ENCODE data around the gene CACNA2D4.

CACNA2D4 gene

DNA sequence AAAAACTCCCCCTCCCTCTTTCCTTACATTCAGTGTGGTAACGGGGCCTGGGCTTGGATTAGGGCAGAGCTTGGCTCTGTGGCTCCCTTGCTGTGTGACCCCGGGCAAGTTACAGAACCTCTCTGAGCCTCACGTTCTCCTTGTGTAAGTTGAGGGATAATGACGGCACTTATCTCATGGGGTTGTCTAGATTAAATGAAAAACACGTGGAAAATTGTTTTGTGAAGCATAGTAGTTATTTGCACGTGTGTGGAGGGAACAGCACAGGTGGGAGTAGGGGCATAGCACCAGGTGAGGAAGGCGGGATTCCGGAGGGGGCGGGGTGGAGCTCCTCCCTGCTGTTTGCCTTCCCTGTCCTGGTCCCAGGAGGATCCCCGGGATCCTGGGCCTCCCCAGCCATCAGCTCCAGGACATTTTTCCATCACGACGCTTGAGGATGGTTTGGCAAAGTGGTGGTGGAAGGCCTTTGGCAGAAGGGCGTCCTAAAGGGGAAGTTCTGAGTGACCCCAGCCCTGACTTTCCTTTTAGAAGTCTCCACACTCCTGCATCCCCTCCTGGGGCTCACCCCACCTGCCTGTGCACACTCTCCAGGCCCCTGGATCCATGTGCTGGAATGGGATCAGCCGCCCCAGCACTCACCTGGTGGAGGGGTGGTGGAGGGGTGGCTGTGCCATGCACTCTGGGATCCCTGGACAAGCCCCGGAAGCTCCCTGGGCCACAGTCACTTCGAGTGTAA lies 75.4 kb downstream of the CACNA2D4 start:
- no peak for DNase-seq

DNA sequence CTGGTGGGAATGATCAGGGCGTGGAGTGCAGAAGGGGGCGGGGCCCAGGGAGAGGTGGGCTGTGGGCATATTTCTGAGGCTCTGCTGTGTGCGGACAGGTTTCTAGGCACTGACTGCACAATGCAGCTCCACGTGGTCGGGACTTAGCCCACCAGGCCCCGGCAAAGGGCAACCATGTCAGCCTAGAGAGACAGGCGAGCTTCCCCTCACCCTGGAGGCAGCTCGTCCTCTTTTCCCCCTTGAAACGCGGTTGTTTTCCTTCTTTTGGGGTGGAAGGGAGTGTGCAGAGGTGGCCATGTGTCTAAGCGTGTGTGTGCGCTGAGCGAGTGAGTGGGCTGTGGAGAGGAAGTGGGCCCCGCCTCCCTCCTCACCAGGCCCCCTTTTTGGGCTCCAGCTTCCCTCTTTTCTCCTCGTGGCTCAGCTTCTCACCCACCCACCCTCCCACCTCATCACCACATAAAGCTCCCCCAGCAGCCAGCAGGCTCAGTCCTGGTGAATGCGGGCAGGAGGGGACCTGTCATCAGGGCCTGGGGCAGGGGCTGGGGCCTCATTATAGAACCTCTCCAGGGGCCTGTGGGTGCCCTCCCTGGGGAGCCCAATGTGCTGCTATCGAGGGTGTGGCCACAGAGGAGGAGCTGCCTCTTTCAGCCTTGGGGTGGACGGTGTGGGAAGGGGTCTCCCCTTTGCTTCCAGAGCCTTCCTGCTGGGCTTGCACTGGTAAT lies 76.1 kb downstream of the CACNA2D4 start:
- DNase-seq, result no peak

DNA sequence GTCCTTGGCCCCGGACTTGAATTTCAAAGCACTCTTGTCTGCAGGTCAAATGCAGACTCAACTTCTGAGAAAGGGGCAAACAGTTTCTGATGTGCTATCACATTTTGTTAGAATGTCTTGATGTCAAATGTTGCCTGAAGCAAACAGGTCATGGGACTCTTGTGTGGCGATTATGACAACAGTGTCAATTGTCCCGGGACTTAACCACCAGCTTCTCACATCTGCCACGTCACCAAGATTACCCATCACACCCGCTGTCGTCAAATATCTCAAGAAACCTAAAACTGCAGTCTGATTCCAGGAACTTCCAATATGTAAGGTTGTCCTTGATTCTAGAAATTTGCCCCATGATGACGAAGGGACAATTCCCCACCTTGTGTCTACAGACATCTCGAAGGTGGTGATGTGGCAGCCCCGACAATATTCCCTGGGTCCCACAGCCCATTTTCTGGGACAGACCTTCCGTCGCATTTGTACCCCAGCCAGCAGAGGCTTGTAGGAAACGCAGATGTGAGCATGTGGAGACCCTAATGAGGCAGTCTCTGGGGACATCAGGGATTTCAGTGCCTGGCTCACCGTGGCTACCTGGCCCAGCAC lies 76.8 kb downstream of the CACNA2D4 start:
- DNase-seq, result no peak

DNA sequence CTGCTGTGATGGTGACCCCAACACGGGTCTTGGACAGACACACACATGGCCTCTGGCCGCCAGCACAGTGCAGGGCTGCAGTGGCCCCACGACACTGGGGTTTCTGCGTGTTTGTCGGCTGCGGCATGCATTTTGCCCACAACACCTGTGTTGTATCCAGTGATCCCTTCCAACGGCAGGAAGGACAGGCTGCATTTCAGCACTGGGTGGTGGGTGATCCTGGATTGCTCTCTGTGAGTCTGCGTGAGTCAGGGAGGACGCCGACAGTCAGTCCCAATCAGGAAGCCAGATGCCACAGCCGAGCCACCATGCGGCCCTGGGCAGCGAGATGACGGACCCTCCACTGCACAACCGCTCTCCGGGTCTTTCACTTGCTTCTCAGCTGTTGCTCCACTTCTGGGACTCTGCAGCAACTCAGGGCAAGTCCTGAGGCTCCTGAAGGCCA lies 77.4 kb downstream of the CACNA2D4 start:
- no peak for DNase-seq

DNA sequence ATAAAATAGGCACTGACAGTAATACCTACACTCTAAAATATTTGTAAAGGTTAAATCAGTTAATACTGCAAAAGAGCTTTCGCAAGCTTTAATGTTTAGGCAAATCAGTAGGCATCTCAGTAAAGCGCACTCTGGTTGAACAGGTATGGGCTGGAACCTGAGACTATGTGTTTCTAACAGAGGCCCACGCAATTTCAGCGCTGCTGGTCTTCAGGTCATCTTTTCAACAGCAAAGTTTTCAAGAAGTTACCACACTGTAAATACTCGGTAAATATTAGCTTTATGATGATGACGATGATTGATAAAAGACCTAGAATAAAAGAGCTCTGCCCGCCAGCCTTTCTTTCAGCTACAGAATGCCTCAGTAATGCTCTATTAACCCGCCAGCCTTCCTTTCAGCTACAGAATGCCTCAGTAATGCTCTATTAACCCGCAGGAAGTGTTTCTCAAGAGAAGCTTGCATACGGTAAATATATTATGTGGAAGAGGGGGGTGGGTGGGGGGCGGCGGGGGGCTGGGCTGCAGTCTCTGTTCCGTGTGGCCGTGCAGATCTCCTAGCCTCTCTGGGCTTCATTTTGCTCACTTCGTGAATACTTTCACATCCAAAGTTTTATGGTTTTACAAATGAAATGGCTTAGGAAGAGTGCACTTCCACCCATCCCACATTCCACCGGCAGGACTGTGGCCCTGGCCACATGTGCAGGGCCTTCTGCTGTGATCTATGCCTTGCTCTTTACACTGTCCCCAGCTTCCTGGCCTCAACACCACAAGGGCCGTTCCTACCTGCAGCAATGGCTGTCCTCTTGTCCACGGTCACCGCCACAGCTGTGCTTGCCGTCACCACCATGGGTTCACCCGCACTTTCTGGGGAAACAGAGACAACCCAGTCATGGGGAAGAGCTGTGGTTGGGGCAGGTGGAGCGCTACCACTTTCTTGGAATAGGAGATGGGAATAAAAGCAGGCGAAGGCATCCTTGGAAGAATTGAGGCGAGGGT lies 78.2 kb downstream of the CACNA2D4 start:
- DNase-seq, result no peak

DNA sequence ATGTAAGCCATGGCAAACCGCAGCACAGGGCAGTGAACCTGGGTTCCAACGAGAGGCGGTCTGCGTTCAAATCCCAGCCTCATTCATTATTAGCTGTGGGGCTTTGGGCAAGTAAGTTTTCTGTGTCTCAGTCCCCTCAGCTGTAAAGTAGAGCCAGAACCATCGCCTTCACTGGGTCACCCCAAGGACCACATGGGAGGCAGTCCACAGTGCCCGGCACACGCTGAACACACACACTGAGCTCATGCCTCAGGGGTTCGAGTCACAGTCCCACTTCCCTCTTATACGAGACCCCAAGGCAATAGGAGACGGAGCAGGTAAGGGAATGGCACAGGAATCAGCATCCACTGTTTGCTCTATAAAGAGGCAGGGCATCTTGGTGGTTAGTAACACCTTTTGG lies 79.0 kb downstream of the CACNA2D4 start:
- DNase-seq, result no peak

DNA sequence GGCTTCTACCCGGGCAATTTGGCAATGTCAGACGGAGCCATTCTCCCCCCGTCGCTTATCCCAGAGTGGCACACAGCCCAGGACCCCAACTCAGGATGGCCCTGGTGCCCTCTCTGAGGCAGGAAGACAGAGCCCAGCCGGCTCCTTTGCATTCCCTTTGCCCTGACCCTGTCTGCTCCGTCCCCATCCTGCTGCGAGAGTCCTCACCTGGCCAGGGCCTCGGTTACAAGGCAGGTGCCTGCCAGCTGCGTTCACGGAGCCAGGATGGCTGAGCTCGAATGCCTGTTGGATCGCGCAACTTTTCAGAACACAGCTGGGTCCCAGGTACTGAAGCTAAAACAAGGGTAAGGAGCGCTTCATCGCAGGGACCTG lies 79.5 kb downstream of the CACNA2D4 start:
- DNase-seq, result no peak

DNA sequence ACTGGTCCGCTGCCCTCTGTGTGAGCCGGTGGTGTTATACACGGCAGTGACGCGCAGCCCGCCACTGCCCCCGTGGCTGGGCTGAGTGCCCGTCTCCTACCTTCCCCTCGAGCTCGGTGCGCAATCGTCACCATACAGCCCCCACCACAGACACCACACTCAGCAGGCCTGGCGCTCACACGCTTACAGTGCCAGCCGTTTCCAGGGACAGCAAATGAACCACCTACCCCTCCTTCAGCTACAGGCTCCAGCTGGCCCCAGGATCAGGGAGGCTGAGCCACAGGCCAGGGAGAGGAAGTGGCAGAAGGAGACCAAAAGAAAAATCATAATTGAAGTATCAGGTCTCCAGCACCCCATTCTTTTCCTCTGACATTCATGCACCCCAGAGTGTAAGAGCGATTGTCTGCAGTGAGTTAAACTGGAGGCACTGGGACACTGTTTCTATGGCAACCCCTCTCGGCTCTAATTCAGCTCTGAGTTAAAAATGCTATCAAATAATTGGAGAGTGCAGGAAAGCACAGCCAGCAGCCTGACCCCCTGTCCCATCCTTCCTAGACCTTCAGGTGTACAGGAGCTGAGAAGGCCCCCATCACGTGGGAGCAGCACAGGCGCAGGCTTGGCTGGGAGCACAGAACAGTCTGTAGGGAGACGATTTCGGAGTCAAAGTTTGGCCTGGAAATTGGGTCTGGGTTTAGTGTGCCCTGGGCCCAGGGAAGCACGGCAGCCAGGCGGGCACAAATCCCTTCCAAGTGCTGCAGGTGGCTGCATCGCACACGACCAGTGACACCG lies 80.1 kb downstream of the CACNA2D4 start:
- no peak for DNase-seq

DNA sequence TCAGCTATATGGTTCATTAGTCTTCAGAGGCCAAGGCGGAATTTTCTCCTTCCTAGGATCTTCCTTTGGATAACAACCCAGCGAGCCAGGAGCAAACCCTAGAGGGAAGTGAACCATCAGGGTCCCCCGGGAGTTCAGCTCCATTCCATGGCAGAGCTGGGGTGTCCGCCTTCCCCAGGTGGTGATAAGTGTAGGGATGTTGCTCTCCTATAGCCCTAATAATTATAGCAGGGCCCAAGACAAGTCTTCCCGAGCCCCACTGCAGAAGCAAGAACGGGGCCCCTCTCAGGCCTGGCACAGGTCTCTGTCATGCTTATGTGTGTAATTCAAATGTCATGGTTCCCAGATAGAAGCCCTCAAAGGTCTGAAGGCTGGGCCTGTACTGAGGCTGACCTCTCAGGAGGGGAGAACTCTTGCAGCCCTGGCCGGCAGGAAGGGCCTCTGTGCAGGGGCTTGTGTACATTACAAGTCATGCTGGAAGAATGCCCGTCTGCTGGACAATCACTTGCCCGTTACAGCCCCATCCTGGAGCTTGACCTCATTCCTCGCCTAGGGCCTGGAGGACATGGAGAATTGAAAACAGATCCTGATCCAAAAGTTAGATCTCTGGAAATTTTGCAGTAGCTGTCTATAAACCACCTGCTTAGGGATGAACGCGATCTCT lies 80.8 kb downstream of the CACNA2D4 start:
- no peak for DNase-seq

DNA sequence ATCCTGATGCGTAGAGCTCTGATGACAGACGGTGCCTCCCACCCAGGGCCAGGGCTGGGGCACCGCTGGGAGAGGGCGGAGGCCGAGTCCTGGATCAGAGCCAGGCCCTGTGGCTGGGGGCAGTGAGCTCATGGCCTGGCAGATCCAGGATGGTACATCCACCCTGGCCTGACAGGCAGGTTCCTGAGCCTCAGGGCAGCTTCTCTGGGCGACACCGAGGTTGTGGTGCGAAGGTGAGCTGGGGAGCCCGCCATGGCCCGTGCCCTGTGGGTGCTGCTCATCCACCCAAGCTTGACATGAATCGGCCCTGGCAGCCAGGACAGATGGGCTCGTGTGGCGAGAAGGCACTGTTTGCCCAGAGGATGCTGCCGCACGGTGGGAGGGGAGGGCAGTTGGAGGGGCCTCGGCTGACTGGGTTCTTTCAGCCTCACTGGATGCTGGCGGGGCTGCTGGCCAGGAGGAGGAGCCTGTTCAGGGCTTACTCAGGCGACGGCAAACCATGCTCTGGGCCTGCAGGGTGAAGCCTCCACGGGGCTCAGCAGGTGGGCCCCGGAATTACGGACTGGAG lies 81.5 kb downstream of the CACNA2D4 start:
- DNase-seq, result no peak

DNA sequence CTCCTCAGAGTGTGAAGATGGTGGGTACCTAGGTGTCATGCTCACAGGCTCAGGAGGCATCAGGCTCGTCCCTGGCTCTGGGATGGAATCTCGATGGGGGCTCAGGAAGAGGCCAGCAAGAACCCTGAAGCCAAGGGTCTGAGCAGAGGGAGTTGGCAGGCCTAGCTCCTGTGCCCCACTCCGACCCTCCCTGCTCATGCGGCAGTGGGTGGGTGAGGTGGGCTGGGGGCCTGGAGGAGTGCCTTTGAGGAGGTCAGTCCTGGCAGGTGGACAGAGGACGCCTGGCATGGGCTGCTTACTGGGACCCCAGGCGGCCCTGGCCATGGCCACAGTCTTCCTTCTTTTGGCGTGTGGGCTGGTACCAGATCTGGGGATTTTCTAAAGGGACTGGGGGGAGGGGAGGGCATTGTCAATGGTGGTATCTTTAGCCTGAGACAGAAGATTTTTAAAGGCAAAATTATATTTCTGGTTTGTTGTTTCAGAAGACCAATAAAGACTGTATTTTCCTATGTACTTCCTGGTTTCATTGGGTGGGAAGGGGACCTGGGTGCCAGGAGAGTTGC lies 82.1 kb downstream of the CACNA2D4 start:
- DNase-seq, result no peak

DNA sequence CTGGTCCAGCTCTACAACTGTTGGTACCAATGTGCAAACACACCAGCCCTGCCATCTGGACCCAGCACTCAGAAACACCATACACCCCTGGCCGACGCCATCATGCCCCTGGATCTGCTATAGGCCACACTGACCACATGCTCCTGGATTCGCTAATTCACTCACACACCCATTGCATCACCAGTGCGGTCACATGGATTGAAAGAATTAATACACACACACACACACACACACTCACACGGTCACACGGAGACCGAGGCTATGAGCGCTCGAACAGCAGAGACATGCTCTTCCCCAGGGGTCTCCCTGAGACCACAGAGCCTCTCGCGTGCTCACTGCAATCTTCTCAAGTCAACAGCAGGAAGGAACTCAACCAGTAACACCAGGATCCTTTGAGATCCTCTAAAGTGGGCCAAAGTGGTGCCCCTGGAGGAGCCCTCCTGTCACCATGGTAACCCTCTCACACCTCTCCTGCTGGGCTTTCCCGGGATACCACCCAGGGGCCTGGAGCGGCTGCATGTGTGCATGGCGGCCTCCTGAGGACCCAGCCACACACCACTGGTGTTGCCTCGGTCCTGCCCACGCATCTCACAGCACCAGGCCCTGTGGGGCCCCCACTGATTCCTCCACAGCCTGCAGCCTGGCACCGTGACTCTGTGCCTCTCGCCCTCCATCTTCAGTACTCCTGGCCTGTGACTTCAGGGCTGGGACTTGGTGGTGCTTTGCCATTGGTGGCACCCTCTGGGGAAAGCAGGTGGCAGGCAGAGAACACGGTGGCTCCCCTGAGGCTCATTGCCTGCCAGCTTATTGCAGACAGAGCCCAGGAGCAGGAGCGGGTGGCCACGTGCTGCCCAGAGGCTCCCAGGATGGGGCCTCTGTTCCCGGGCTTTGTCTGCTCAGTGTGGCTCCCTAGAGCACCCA lies 83.0 kb downstream of the CACNA2D4 start:
- DNase-seq, result no peak

DNA sequence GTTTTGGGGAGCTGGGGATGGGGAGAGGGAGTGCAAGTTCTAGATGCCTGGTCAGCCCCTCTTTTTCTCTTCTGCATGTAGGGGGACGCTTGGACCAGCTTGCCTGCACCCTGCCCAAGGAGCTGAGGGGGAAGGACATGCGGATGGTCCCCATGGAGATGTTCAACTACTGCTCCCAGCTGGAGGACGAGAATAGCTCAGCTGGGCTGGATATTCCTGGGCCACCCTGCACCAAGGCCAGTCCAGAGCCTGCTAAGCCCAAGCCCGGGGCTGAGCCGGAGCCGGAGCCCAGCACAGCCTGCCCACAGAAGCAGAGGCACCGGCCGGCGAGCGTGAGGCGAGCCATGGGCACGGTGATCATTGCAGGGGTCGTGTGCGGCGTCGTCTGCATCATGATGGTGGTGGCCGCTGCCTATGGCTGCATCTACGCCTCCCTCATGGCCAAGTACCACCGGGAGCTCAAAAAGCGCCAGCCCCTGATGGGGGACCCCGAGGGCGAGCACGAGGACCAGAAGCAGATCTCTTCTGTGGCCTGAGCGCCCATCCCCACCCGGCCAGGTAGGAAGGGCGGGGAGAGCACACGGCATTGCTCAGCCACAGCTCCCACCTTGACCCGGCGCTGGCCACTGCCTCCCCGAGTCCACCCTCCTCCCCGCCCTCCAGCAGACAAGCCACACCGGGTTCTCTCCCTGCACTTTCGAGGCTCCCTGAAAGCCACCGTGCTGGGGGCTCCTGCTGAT lies 84.1 kb downstream of the CACNA2D4 start:
- DNase-seq, result no peak

DNA sequence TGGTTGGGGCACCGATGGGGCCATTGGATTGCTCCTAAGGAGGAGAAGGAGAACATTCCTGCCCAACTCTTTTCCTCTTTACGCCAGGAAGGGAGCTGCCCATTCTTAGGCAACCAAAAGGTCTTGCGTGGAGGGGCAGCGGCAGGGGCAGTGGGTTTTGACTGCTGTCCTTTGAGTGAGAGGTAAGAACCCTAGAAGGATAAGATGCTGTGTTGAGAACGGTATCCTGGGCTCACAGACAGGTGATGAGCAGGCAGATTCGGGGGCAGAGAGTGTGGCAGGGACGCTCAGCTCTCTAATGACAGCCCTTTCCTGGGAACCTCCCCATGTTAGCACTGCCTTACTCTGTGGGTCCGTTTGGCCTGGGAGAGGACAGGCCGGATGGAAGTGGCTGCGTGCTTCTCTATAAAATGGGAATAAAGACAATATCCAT lies 84.8 kb downstream of the CACNA2D4 start:
- DNase-seq, result no peak

DNA sequence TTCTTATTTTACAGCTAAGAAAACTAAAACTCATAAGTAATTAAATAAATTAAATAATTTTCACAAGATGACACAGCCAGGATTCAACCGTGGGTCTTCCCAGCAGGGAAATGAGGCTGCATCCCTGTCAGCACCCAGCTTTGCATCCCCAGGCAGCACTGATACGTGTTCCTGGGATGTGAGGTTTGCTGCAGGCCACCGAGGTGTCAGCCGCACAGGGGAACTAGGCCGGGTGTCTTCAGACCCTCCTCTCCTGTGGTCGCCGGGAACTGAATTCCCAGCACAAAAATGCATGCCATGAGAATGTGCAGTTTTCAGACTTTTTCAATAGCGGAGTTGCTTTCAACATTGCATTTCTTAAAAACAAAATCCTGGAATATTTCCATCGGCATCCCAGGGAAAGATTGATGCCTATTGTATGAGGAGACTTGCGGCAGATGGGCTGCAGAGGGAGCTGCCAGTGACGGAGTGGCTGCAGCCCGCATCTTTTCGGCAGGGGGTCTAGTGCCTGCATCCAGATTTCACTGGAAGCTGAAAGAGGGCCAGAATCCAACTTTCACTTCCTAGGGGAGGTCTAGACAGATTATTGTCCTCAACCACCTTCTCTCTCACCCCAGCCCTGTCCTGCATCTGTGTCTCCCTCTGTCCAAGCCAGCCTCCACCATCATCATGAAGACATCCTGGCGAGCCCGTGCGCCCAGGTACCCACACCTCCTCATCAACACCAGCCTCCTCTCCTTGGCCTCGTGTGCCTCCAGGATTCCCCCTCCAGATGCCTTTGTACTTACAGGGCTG lies 85.5 kb downstream of the CACNA2D4 start:
- no peak for DNase-seq

DNA sequence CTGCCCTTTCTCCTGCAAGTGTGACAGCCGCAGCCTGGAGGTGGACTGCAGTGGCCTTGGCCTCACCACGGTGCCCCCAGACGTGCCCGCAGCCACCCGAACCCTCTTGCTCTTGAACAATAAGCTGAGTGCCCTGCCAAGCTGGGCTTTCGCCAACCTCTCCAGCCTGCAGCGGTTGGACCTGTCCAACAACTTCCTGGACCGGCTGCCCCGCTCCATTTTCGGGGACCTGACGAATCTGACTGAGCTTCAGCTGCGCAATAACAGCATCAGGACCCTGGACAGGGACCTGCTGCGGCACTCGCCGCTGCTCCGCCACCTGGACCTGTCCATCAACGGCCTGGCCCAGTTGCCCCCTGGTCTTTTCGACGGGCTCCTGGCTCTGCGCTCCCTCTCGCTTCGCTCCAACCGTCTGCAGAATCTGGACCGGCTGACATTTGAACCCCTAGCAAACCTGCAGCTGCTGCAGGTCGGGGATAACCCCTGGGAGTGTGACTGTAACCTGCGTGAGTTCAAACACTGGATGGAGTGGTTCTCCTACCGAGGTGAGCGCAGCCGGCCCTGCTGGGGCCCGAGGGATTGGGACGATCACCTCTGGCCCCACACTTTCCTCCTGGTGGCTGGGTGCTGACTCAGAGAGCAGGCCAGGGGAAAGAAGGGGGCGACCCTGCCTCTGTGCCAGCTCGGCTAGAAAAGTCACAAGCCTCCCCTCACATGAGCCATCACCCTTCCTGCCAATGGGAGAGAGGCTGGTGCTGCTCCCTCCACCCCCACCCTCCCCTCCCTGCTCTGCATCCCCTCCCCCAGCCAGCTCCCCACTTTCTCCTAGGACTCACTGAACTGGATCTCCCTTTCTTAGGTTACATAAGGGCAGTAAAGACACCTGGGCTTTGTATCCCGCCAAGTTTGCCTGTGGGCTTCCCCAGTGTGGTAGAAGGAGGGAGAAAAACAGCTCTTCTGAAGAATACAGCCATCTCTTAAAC lies 87.2 kb downstream of the CACNA2D4 start:
- DNase-seq, result peak in 1 of 2 donors; percentile 9

DNA sequence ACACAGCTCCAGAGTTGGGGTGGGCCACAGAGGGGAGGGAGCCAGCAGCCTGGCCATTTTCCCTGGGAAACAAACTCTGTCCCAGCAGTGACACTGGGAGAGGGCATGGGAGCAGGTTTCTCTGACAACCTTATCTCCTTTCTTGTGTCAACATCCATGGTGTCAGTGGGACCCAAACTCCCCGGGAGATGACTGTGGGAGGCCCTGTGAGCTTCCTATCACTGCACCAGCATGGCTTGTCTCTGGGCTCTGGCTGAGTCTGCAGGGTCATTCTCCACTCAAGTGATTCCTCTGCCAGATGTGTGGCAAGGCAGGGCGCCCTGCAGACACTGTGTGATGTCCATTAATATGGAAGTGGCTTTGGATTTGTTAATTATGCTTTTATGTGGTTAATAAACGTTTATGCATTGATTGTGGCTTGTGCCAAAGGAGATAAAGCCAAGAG lies 88.0 kb downstream of the CACNA2D4 start:
- DNase-seq, result no peak
